ENCODE measurements around the gene BCL7A. TPM values are rescaled to one million over a fixed set of nuclear protein-coding genes. Genes with fewer than 3 reads are reported as not detected.
A peak's percentile ranks its signal among the peaks of the same experiment; 100 is the strongest.

Gene BCL7A
- total and polyA plus RNA-seq, 9 of the 15 experiments (the other 6 are each of a cell fraction or from before 2014, with no cell fraction given): 0.25 to 21.9 (median 14.9) TPM

- TF ChIP-seq YY1 (IDR thresholded peaks at IDR 0.05; ENCODE audit: borderline replicate concordance in 1 of 3, control insufficient read depth in 1 of 3, extremely low read depth in 1 of 3, insufficient read depth in 3 of 3, insufficient read length in 1 of 3, insufficient replicate concordance in 2 of 3, low read depth in 1 of 3, low read length in 2 of 3) (peak in 2 of 3 experiments; percentile 62 to 86), ZNF407 (IDR thresholded peaks at IDR 0.05; ENCODE audit: low read depth) (no peak), U2AF2 (optimal IDR thresholded peaks at IDR 0.05; ENCODE audit: low read depth, low read length) (no peak), HNRNPH1 (optimal IDR thresholded peaks at IDR 0.05; ENCODE audit: low read depth, low read length) (no peak), GATA2 (CRISPR knock-in tag; IDR thresholded peaks at IDR 0.05) (no peak), ZNF766 (CRISPR knock-in tag; conservative IDR thresholded peaks at IDR 0.05) (0 out of 2 replicates have a peak, but pooled peaks have one; percentile 44), ZNF263 (CRISPR knock-in tag; IDR thresholded peaks at IDR 0.05; ENCODE audit: borderline replicate concordance) (peak; percentile 49; the same call in 1 of the 2 replicates), TFAP4 (CRISPR knock-in tag; IDR thresholded peaks at IDR 0.05; ENCODE audit: borderline replicate concordance) (peak; percentile 91), ZBTB8A (IDR thresholded peaks at IDR 0.05; ENCODE audit: partially characterized antibody) (no peak), HINFP (tag; conservative IDR thresholded peaks at IDR 0.05; ENCODE audit: low read depth) (no peak), IRF2 (CRISPR knock-in tag; IDR thresholded peaks at IDR 0.05) (no peak), FOXJ3 (CRISPR knock-in tag; IDR thresholded peaks at IDR 0.05) (no peak), JUN (IDR thresholded peaks at IDR 0.05; ENCODE audit: borderline replicate concordance, low read depth, low read length) (no peak), JUN (CRISPR knock-in tag; IDR thresholded peaks at IDR 0.05; ENCODE audit: borderline replicate concordance) (no peak), PHF20 (IDR thresholded peaks at IDR 0.05; ENCODE audit: partially characterized antibody) (no peak)
Observed at GRCh38 chr12:122023339-122024131, 1.9 kb downstream of the BCL7A start (continued).
